Measurements from ENCODE around the gene DUSP2.
"Not testable (repeated sequence)": the region's sequence is repeated elsewhere in the genome, so short reads cannot be mapped to it uniquely, and the experiment has no call there.

DUSP2 gene

GRCh38 chr2:96146881-96147592 lies 1.8 kb upstream of the DUSP2 start:
- DNase-seq, result peak; percentile 18

DNA sequence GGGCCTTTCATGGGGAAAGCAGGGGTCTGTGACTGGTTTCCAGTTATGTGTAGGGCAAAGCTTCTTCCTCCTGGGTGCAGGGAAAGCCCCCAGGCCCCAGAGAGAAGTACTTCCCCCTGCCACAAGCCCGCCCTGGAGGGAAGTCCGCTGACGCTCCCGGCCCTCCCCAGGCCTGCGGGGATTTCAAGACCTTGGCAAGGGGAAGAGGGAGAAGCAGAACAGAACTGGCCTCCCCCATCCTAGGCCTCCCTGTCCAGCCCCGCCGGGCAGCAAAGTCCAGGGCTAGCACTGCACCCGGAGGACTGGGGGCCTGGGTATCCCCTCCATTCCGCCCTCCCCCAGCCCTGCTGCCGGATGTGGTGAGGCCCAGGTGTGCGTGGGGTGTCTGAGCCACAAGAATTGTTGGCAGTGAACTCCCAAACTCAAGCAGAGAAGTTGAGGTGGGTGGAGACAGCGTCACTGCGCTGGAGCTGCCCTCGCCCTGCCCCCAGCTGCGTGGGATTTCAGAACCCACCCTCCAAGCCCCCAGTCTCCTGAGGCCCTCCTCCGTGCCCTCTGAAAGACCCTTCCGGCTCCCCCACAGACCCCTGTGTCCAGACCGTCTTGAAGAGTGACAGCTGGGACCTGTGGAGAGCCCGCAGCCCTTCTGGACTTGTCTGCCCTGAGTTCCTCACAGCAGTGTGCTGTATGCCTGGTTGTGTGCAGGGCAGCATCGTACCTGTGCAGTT lies 1.1 kb upstream of the DUSP2 start:
- no peak for DNase-seq

GRCh38 chr2:96145848-96146152 lies 560 bp upstream of the DUSP2 start:
- DNase-seq, result no peak

GRCh38 chr2:96144481-96145035 lies 682 bp downstream of the DUSP2 start:
- peak; percentile 10 for DNase-seq

GRCh38 chr2:96143848-96144480 lies 1.3 kb downstream of the DUSP2 start:
- no peak for DNase-seq

GRCh38 chr2:96143231-96143847 lies 1.9 kb downstream of the DUSP2 start:
- no peak for DNase-seq

GRCh38 chr2:96142217-96143113 lies 2.8 kb downstream of the DUSP2 start:
- DNase-seq, result no peak

- DNase-seq, result not testable (repeated sequence)
Measured at GRCh38 chr2:96141624-96141967, 3.6 kb downstream of the DUSP2 start.

DNA sequence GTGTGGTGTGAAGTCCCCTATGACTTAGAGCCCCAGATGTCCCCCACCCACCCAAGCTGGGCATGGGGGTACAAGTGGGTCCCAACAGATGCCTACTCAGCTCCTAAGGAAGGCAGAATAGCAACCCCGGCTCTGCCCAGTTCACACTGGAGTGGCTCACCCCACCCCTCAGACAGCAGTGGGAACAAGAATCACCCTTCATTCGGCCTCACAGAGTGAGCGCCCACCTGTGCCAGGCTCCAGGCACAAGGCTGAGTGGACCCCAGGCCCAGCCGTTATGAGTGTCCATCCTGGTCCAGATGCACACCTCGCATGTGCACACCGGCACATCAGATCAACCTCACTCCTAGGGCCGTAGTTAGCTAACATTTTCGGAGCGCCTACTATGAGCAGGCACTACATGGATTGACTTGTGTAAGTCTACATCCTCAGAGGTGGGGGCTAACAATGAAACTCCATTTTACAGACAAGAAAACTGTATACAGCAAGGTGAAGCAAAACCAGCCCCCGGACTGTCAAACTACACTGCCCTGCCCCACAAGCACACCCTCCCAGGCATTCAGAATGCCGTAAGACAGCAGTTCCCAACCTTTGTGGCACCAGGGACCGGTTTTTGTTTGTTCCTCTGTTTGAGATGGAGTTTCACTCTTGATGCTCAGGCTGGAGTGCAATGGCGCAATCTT lies 4.2 kb downstream of the DUSP2 start:
- no peak for DNase-seq

DNA sequence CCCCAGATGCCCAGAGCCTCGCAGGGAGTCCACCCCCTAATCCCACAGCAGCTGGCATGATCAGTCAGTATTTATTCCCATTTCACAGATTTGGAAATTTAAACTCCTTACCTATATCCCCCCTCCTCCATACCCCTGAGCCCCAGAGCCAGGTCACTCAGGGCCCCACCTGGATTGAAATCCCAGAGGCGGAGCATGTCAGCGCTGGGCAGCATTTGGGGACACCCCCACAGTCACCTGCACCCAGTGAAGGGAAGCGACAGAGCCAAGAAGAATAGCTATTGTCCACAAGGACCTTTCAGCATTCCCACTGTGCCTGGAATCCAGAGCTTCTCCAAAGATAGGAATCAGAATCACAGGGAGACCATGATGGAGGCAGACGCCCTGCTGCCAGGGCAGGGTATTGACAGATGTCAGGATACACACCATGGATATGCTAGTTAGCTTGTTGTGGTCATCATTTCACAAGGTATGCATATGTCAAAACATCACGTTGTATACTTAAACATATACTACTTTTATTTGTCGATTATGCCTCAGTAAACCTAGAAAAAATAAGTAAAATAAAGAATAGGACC lies 6.0 kb downstream of the DUSP2 start:
- no peak for DNase-seq

GRCh38 chr2:96138179-96139145 lies 6.8 kb downstream of the DUSP2 start, which contains the start of gene ASTL:
TSS of gene ASTL (minus strand) at chr2:96138502. CDS start at chr2:96138436, 66 bp downstream.
- DNase-seq, result peak; percentile 27

DNA sequence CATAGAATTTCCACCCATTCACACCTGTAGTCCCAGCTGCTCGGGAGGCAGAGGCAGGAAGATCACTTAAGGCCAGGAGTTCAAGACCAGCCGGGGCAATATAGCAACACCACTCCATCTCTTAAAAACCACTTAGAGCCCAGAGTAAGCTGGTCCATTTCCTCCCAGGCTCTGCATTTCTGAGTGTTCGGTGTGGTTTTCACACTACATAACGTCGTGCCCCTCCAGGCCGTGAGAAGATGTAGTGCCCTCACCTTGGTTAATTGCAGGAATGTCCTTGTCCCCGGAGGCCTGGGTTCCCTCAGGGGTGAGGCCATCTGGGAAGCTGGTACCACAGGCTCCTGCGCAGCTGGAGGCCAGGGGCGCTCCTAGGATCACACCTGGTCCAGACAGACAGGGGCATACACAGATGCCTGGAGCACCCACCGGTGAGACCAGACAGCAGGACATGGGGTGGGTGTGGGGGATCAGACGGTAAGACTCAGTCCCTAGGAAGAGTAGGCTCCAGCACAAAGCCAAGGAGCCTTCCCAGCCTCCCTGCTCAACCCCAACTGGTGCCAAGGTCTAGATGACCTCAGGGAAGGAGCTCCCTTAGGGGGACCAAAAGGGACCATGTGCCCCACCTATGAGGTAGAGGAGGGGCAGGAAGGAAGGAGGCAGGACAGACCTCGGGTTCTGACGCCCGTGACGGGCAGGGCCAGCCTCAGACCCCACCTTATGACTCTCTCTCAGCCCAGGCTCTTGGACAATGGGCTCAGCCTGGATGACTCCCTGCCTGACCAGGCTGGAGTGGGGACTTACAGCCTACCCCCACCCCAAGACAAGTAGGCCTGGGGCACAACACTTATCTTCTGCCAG lies 7.7 kb downstream of the DUSP2 start:
- no peak for DNase-seq

GRCh38 chr2:96136129-96136720 lies 9.0 kb downstream of the DUSP2 start:
- no peak for DNase-seq

- DNase-seq, result no peak
Measured at GRCh38 chr2:96135621-96136020, 9.6 kb downstream of the DUSP2 start.

- no peak for DNase-seq
Measured at GRCh38 chr2:96135171-96135570, 10.1 kb downstream of the DUSP2 start.

DNA sequence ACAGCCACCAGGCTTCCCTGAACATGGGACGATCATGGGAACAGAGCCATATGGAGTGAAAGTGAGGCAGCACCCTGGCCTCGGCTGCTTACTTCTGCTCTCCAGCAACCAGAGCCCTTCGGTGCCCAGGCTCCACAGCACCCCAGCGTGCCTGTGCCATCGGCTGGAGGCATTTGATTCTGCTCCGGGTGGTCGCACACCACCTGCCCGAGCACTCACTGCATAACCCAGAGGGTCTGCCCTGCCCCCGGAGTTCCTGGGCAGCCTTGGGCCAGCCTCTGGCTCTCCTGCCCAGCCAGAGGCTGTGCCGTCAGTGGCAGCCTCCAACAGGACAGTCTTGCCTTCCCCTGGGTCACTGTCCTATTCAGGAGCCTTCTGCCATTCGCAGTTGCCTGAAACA lies 10.8 kb downstream of the DUSP2 start:
- DNase-seq, result no peak

DNA sequence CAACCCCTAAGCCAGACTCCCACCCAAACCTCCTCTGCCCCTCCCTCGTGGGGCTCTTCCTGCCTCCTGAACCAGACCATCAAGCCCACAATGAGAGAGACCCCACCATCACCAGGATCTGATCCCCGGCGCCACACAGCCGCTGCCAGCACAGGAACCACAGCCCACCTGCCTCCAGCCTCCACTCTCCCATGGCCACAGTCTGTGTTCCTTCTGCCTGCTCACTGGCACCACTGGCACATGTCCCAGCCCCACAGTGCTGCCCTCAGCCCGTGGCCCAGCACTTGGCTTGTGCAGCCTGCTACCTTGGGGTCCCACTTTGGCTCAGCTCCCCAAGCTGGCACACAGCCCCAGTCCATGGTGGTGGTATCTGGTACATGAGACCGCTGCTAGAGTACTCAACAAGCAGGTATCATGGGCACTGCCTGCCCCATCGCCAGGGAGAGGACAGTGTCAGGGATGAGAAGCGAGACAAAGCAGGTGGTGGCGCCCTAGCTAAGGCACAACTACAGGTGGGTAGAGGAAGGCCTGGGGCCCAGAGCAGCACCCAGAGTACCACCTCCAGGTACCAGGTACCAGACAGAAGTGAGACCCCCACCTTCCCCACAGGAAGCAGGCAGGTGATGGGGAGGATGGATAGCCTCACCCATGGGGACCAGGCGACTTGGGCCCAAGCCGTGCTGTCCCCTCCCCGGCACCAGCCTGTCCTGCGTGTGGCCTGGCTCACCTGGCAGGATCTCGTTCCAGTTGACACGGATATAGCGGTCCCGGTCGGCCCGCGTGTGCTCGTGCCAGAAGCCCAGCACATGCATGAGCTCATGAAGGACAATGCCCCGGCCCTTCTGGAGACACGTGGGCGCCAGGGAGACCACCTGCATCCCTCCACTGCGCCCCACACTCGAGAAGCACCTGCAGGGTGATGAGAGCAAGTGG lies 13.2 kb downstream of the DUSP2 start:
- no peak for DNase-seq

Data from fibroblast of skin of right quadriceps (primary cell).